Measurements from ENCODE around the gene TES. TPM values are rescaled to one million over a fixed set of nuclear protein-coding genes. Genes with fewer than 3 reads are reported as not detected.

Gene TES
- total and polyA plus RNA-seq, 2 of the 8 experiments (the other 6 are each of a cell fraction or from before 2014, with no cell fraction given): 18.2 to 36.3 TPM

- TF ChIP-seq RNF2 (IDR thresholded peaks at IDR 0.05; ENCODE audit: borderline replicate concordance, low read depth, low read length, missing control alignments, poor library complexity, severe bottlenecking) (no peak), CTBP2 (IDR thresholded peaks at IDR 0.05; ENCODE audit: borderline replicate concordance, insufficient read depth, insufficient read length, low read length) (no peak), TBP (IDR thresholded peaks at IDR 0.05; ENCODE audit: low read depth, low read length) (no peak), CHD2 (IDR thresholded peaks at IDR 0.05; ENCODE audit: low read length) (no peak)
Observed at GRCh38 chr7:116212869-116213268, 2.5 kb downstream of the TES start (continued).
